Stomach smooth muscle (tissue), 2 donors: ENCODE results near the gene DAP.

ENCODE experiments used
- H3K27ac ChIP-seq: one replicate; pipeline ENCODE4 v1.7.0; 2013; ENCODE audit warnings: mild to moderate bottlenecking, low read length, inconsistent platforms
- H3K27me3 ChIP-seq, 2 donors: one replicate each; pipeline ENCODE4 v1.7.0; 2013; ENCODE audit warnings: low read length in 2 of 2; ENCODE audit not compliant: insufficient read depth in 2 of 2, control insufficient read depth in 1 of 2
- H3K36me3 ChIP-seq, 2 donors: one replicate each; pipeline ENCODE4 v1.7.0; 2013; ENCODE audit warnings: low read length in 2 of 2; ENCODE audit not compliant: control insufficient read depth in 2 of 2, insufficient read depth in 2 of 2
- H3K4me1 ChIP-seq: one replicate; pipeline ENCODE4 v1.7.0; 2013; ENCODE audit warnings: low read length; ENCODE audit not compliant: control insufficient read depth, insufficient read depth
- H3K4me3 ChIP-seq, 2 donors: one replicate each; pipeline ENCODE4 v1.7.0; 2013; ENCODE audit warnings: low read length in 2 of 2
- H3K9ac ChIP-seq, 2 donors: one replicate each; pipeline ENCODE4 v1.7.0; 2013; ENCODE audit warnings: low read length in 2 of 2, mild to moderate bottlenecking in 1 of 2
- H3K9me3 ChIP-seq, 2 donors: one replicate each; pipeline ENCODE4 v1.7.0; 2013; ENCODE audit warnings: low read length in 2 of 2; ENCODE audit not compliant: control insufficient read depth in 2 of 2
- donor health status: healthy.
- donor health status: Pancreatic carcinoma.

DAP gene

GRCh38 chr5:10660720-10661387, 100.2 kb downstream of the DAP start:
- no peaks in the 10 kb centered on the region for H3K27me3 ChIP-seq
- peaks cover 8% of the 10 kb centered on the region for H3K4me1 ChIP-seq
- no peak overlapping the region for H3K27ac ChIP-seq
- H3K4me3 ChIP-seq = no peak overlapping the region
- H3K9me3 ChIP-seq = no peaks in the 10 kb centered on the region
- H3K36me3 ChIP-seq = no peaks in the 10 kb centered on the region
- H3K9ac ChIP-seq = no peak overlapping the region

- Histone ChIP-seq H3K27ac (no peak overlapping the region), H3K9ac (no peak overlapping the region), H3K4me3 (no peak overlapping the region), H3K9me3 (no peaks in the 10 kb centered on the region), H3K36me3 (no peaks in the 10 kb centered on the region), H3K27me3 (no peaks in the 10 kb centered on the region), H3K4me1 (peaks cover 12% of the 10 kb centered on the region)
These were observed 100.9 kb downstream of the DAP start for GRCh38 chr5:10660135-10660534.

GRCh38 chr5:10658265-10658664, 102.8 kb downstream of the DAP start:
- Histone ChIP-seq H3K4me3 (no peak overlapping the region), H3K4me1 (peaks cover 12% of the 10 kb centered on the region), H3K27me3 (no peaks in the 10 kb centered on the region), H3K9me3 (no peaks in the 10 kb centered on the region), H3K36me3 (no peaks in the 10 kb centered on the region), H3K9ac (no peak overlapping the region), H3K27ac (no peak overlapping the region)

- Histone ChIP-seq H3K27ac (no peak overlapping the region), H3K9me3 (no peaks in the 10 kb centered on the region), H3K4me3 (no peak overlapping the region), H3K9ac (no peak overlapping the region), H3K27me3 (peaks cover 0 to 2% of the 10 kb centered on the region in 2 donors), H3K4me1 (peaks cover 12% of the 10 kb centered on the region), H3K36me3 (no peaks in the 10 kb centered on the region)
These were observed 104.8 kb downstream of the DAP start for GRCh38 chr5:10655972-10656830.

GRCh38 chr5:10655161-10655971, 105.7 kb downstream of the DAP start:
- H3K9me3 ChIP-seq = no peaks in the 10 kb centered on the region
- H3K27ac ChIP-seq = no peak overlapping the region
- peaks cover 12% of the 10 kb centered on the region for H3K4me1 ChIP-seq
- no peaks in the 10 kb centered on the region for H3K36me3 ChIP-seq
- no peak overlapping the region for H3K4me3 ChIP-seq
- H3K27me3 ChIP-seq = peaks cover 5 to 6% of the 10 kb centered on the region in 2 donors
- H3K9ac ChIP-seq = no peak overlapping the region

- Histone ChIP-seq H3K9me3 (no peaks in the 10 kb centered on the region), H3K4me1 (peaks cover 12% of the 10 kb centered on the region), H3K9ac (no peak overlapping the region), H3K36me3 (no peaks in the 10 kb centered on the region), H3K27ac (no peak overlapping the region), H3K4me3 (no peak overlapping the region), H3K27me3 (peaks cover 8 to 12% of the 10 kb centered on the region in 2 donors)
These were observed 106.5 kb downstream of the DAP start for GRCh38 chr5:10654566-10654965.

- Histone ChIP-seq H3K27me3 (peaks cover 8 to 17% of the 10 kb centered on the region in 2 donors), H3K4me3 (no peak overlapping the region), H3K4me1 (peaks cover 15% of the 10 kb centered on the region), H3K36me3 (no peaks in the 10 kb centered on the region), H3K27ac (no peak overlapping the region), H3K9ac (no peak overlapping the region), H3K9me3 (no peaks in the 10 kb centered on the region)
These were observed 107.2 kb downstream of the DAP start for GRCh38 chr5:10653751-10654400.

- no peak overlapping the region for H3K27ac ChIP-seq
- H3K4me1 ChIP-seq = peaks cover 15% of the 10 kb centered on the region
- H3K9me3 ChIP-seq = no peaks in the 10 kb centered on the region
- H3K9ac ChIP-seq = no peak overlapping the region
- H3K4me3 ChIP-seq = no peak overlapping the region
- peaks cover 8 to 21% of the 10 kb centered on the region in 2 donors for H3K27me3 ChIP-seq
- H3K36me3 ChIP-seq = no peaks in the 10 kb centered on the region
These were observed 108.0 kb downstream of the DAP start for GRCh38 chr5:10653043-10653442.

- no peak overlapping the region for H3K27ac ChIP-seq
- no peak overlapping the region for H3K9ac ChIP-seq
- H3K4me3 ChIP-seq = no peak overlapping the region
- H3K4me1 ChIP-seq = peaks cover 15% of the 10 kb centered on the region
- no peaks in the 10 kb centered on the region for H3K9me3 ChIP-seq
- H3K36me3 ChIP-seq = no peaks in the 10 kb centered on the region
- peaks cover 8 to 23% of the 10 kb centered on the region in 2 donors for H3K27me3 ChIP-seq
These were observed 108.4 kb downstream of the DAP start for GRCh38 chr5:10652606-10653005.

GRCh38 chr5:10652151-10652550, 108.9 kb downstream of the DAP start:
- Histone ChIP-seq H3K9ac (no peak overlapping the region), H3K27ac (no peak overlapping the region), H3K27me3 (peaks cover 8 to 23% of the 10 kb centered on the region in 2 donors), H3K4me3 (no peak overlapping the region), H3K9me3 (no peaks in the 10 kb centered on the region), H3K36me3 (no peaks in the 10 kb centered on the region), H3K4me1 (peaks cover 15% of the 10 kb centered on the region)
